ENCODE measurements around the gene KNDC1.

GRCh38 chr10:133271521-133272300 is 111.7 kb downstream of the KNDC1 start:
- no peak for TF ChIP-seq POLR2A (IDR thresholded peaks at IDR 0.05; ENCODE audit: low read length)
- TF ChIP-seq GATA1 (IDR thresholded peaks at IDR 0.05; ENCODE audit: low read depth, low read length) = no peak

Data from erythroblast (primary cell).